GM12878 (cell line): ENCODE results near the gene MDM4. TPM values are rescaled to one million over a fixed set of nuclear protein-coding genes. Genes with fewer than 3 reads are reported as not detected.

ENCODE experiments used
- ATAC-seq: fragments of 200-7000 bp; cut with Tn5 transposase; 3 replicates; pipeline ENCODE4 v1.9.1; 2020; ENCODE audit warnings: mild to moderate bottlenecking, moderate library complexity
- BruUV-seq: library from RNA; stranded (reverse); fragments of 400-500 nt; replicated peaks from 2 replicates; lab custom pipeline; 2021; lab: Mats Ljungman, UMichigan
- CTCF ChIA-PET: fragments of 300-600 bp; sonication (Branson Sonifier 250); formaldehyde crosslinking; extraction: SDS; loops from one replicate; lab custom pipeline; 2021; ENCODE audit warnings: inconsistent platforms; lab: Yijun Ruan, JAX
- POLR2A ChIA-PET: fragments of 350-600 bp; formaldehyde crosslinking; extraction: SDS; loops from one replicate; lab custom pipeline; 2021; ENCODE audit warnings: inconsistent platforms; lab: Charles Lee
- RAD21 ChIA-PET: fragments of 300-600 bp; sonication (Branson Sonifier 250); formaldehyde crosslinking; loops from one replicate; lab custom pipeline; 2023; ENCODE audit warnings: antibody characterized with exemption; ENCODE audit not compliant: unreplicated experiment; lab: Charles Lee
- SMC1A ChIA-PET: fragments of 300-600 bp; sonication (Branson Sonifier 250); formaldehyde crosslinking; loops from one replicate; lab custom pipeline; 2023; ENCODE audit not compliant: unreplicated experiment, uncharacterized antibody; lab: Charles Lee
- DNase-seq: peaks from one replicate; pipeline ENCODE4 v3.0.0-alpha.2; 2011; ENCODE audit warnings: low read depth, low spot score
- FAIRE-seq: peaks from 3 replicates; lab custom pipeline; 2011; peaks lifted over from hg19 to GRCh38; lab: Jason Lieb, UNC
- H2AFZ ChIP-seq: 2 replicates; pipeline ENCODE4 v1.6.0; 2011; ENCODE audit warnings: low read depth, low read length, control low read depth; ENCODE audit not compliant: control insufficient read depth
- H3K27ac ChIP-seq: 2 replicates; pipeline ENCODE4 v1.5.1; 2011; ENCODE audit warnings: control low read depth; ENCODE audit not compliant: control insufficient read depth, insufficient read depth
- H3K27me3 ChIP-seq, 2 experiments: replicated peaks in 1 of 2; 2 replicates each; pipeline versions ENCODE4 v1.6.0 to v1.6.1; 2011; ENCODE audit warnings: low read length in 1 of 2; ENCODE audit not compliant: control insufficient read depth in 2 of 2, insufficient read depth in 2 of 2
- H3K36me3 ChIP-seq, 2 experiments: 2 replicates each; pipeline ENCODE4 v1.5.1; 2011; ENCODE audit warnings: low read length in 1 of 2; ENCODE audit not compliant: control insufficient read depth in 2 of 2, insufficient read depth in 2 of 2
- H3K4me1 ChIP-seq: 2 replicates; pipeline ENCODE4 v1.6.1; 2011; ENCODE audit warnings: mild to moderate bottlenecking, low read length, moderate library complexity, mixed read lengths; ENCODE audit not compliant: control insufficient read depth, insufficient read depth
- H3K4me2 ChIP-seq: 2 replicates; pipeline ENCODE4 v1.6.0; 2011; ENCODE audit warnings: control low read depth; ENCODE audit not compliant: control insufficient read depth, insufficient read depth
- H3K4me3 ChIP-seq: fragments of 200-600 bp; sonication (generic); 2 replicates; pipeline ENCODE4 v1.5.1; 2016
- H3K79me2 ChIP-seq: 2 replicates; pipeline ENCODE4 v1.6.0; 2011; ENCODE audit warnings: low read length; ENCODE audit not compliant: control insufficient read depth, insufficient read depth
- H3K9ac ChIP-seq: 2 replicates; pipeline ENCODE4 v1.8.0; 2011; ENCODE audit warnings: low read length, control low read depth, mixed read lengths; ENCODE audit not compliant: control insufficient read depth, insufficient read depth
- H3K9me3 ChIP-seq: replicated peaks from 3 replicates; pipeline ENCODE4 v1.5.1; 2011; ENCODE audit warnings: mild to moderate bottlenecking, low read length; ENCODE audit not compliant: control insufficient read depth, insufficient read depth
- H4K20me1 ChIP-seq: 2 replicates; pipeline ENCODE4 v1.6.0; 2011; ENCODE audit not compliant: control insufficient read depth, insufficient read depth
- FOXK2 ChIP-seq: fragments of 450-650 bp; IDR thresholded peaks from 2 replicates; pipeline ENCODE4 v1.6.1; 2017; ENCODE audit warnings: mild to moderate bottlenecking, moderate library complexity
- IKZF2 ChIP-seq, 2 experiments: fragments of 450-650 bp; IDR thresholded peaks; 2 replicates each; pipeline ENCODE4 v1.6.1; 2017; ENCODE audit warnings: mild to moderate bottlenecking in 2 of 2, moderate library complexity in 2 of 2
- IRF5 ChIP-seq: fragments of 450-650 bp; IDR thresholded peaks from 2 replicates; pipeline ENCODE4 v1.6.1; 2017; ENCODE audit warnings: borderline replicate concordance
- NBN ChIP-seq: fragments of 450-650 bp; IDR thresholded peaks from 2 replicates; pipeline ENCODE4 v1.6.1; 2016
- NR2F1 ChIP-seq: fragments of 450-650 bp; conservative IDR thresholded peaks from 2 replicates; pipeline ENCODE4 v1.6.1; 2017; ENCODE audit warnings: mild to moderate bottlenecking
- RCOR1 ChIP-seq: conservative IDR thresholded peaks from 2 replicates; pipeline ENCODE4 v1.6.1; 2012; ENCODE audit warnings: low read depth, low read length, improper control_type of control experiment
- SUPT20H ChIP-seq: IDR thresholded peaks from 2 replicates; pipeline ENCODE4 v1.6.1; 2011; ENCODE audit warnings: low read depth, mild to moderate bottlenecking, low read length, moderate library complexity, borderline replicate concordance; ENCODE audit not compliant: control insufficient read depth
- ZBED1 ChIP-seq: IDR thresholded peaks from 2 replicates; pipeline ENCODE4 v1.6.1; 2016; ENCODE audit warnings: borderline replicate concordance
- ZNF687 ChIP-seq: fragments of 450-650 bp; IDR thresholded peaks from 2 replicates; pipeline ENCODE4 v1.6.1; 2017; ENCODE audit warnings: mild to moderate bottlenecking, moderate library complexity
- ZZZ3 ChIP-seq: IDR thresholded peaks from 2 replicates; pipeline ENCODE4 v1.6.1; 2011; ENCODE audit warnings: low read depth; ENCODE audit not compliant: control insufficient read depth, insufficient read length
- WGBS: methylation state at CpG from one replicate; pipeline ENCODE4 v1.1.6; 2016; ENCODE audit warnings: low lambda C conversion rate; ENCODE audit not compliant: insufficient replicate concordance, insufficient coverage; ENCODE audit errors: missing lambda C conversion rate; 5-methylcytosine and 5-hydroxymethylcytosine counted together
- in situ Hi-C: fragments of 300-500 bp; cut with MboI; formaldehyde crosslinking; loops from 9 replicates; pipeline ENCODE4 v1.14.3; 2018; ENCODE audit warnings: mixed read lengths
- intact Hi-C: fragments of 100-400 bp; cut with micrococcal nuclease; formaldehyde crosslinking; loops from one replicate; pipeline ENCODE4 v1.14.2; 2022; ENCODE audit not compliant: unreplicated experiment
- polyA plus RNA-seq, 11 experiments: library from polyadenylated mRNA; depleted of rRNA in 4 of 11; unstranded in 6 of 11; stranded (reverse) in 5 of 11; fragments of >200 nt; fragmentation: Nextera tagmentation in 4 of 11; fragmentation: Illumina TruSeq in 1 of 11; extraction: Ambion mirVana in 4 of 11; extraction: Trizol in 1 of 11; gene quantifications; 1 replicate in 1 of 11; 2 replicates in 10 of 11; pipeline versions ENCODE4 v1.2.1 to v1.2.3, GENCODE V29; 2011 to 2016; ENCODE audit warnings: inconsistent platforms in 2 of 11, missing spikeins in 2 of 11, low read depth in 1 of 11
- total RNA-seq, 4 experiments: library from RNA; depleted of rRNA in 3 of 4; stranded (reverse); fragments of >200 nt in 3 of 4; fragmentation: Illumina TruSeq in 1 of 4; extraction: Trizol in 1 of 4; gene quantifications; 2 replicates each; pipeline versions ENCODE4 v1.2.1 to v1.2.3, GENCODE V29; 2013 to 2021
- TF ChIP-seq, protein P1 (sequence below): fragments of 450-650 bp; IDR thresholded peaks from 2 replicates; pipeline ENCODE4 v1.6.1; 2017; ENCODE audit warnings: mild to moderate bottlenecking, low read depth, inconsistent platforms; ENCODE audit not compliant: poor library complexity, severe bottlenecking
- TF ChIP-seq, protein P2 (sequence below): fragments of 450-650 bp; formaldehyde crosslinking; IDR thresholded peaks from 2 replicates; pipeline ENCODE4 v1.4.0; 2022; ENCODE audit warnings: mild to moderate bottlenecking, moderate library complexity

Gene MDM4
- total and polyA plus RNA-seq, 10 of the 15 experiments (the other 5 are each of a cell fraction or from before 2014, with no cell fraction given): 2.5 to 74.4 (median 22.7) TPM

DNA sequence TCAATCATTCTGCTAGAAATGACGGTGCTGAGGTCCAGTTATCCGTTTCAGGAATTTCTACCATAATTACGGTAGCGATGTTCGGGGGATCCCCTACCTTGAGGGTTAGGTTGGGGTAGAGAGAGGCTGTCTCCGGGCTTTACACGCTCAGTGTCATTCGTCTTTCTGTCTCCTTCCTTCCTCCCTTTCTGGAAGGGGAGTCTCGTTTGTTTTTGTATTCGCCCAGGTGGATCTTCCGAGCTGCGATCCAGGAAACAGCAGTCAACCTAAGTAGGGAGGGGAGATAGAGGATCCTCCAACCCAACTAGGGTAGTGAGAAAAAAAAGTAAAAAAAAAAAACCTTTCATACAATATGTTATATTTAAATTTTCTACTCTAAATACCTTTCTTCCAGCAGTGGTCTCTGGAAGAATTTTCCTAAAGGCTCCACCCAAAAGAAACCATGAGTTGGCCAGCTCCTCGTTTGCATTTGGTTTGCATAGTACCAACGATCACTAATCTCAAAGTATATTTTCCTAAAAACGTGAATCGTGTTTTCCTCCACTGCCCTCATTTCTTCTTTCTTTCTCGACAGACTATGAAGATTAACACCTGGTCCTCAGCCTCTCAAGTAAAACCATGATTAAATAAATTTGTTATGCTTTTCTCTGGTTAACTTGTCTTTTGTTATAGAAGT is 21.0 kb upstream of the MDM4 start:
- FAIRE-seq (no peak), DNase-seq (no peak), ATAC-seq (peak; percentile 54)
- Histone ChIP-seq H3K4me1 (peaks cover 20% of the 10 kb centered on the region), H3K4me3 (peak overlapping the region; percentile 92), H4K20me1 (no peaks in the 10 kb centered on the region), H3K9me3 (no peaks in the 10 kb centered on the region; the same call in 2 of the 3 replicates), H3K9ac (peak overlapping the region; percentile 90), H3K36me3 (no peaks in the 10 kb centered on the region), H3K4me2 (peak overlapping the region; percentile 99), H3K79me2 (peaks cover 35% of the 10 kb centered on the region), H2AFZ (peak overlapping the region; percentile 86), H3K27me3 (no peaks in the 10 kb centered on the region), H3K27ac (peak overlapping the region; percentile 86)
- SMC1A ChIA-PET: interaction anchor here (0.7 to 19.3 kb wide), 10 partner anchors 8 to 725 kb away, joined by 3 to 939 read pairs (median 17); partner anchors contain the start of gene MDM4
- TSS peak; percentile 93 for BruUV-seq
- RAD21 ChIA-PET: interaction anchor here (0.6 to 13.5 kb wide), 14 partner anchors 8 to 1170 kb away, joined by 3 to 441 read pairs (median 6); partner anchors contain the start of gene MDM4
- CTCF ChIA-PET: interaction anchor here (1.6 to 39.0 kb wide), 6 partner anchors 10 to 312 kb away, joined by 3 to 2021 read pairs (median 67); partner anchors contain the start of gene MDM4
- POLR2A ChIA-PET: interaction anchor here (1.0 to 6.1 kb wide), 11 partner anchors 12 to 95 kb away, joined by 3 to 81 read pairs (median 8); partner anchors contain the start of gene MDM4
- intact Hi-C loops (loop anchor here (2.0 kb wide), 1 partner anchor 64 kb away; no protein-coding TSS in a partner anchor), in situ Hi-C loops (no loop called here)
- 2% methylated on average over 17 of the region's 17 CpGs for WGBS
- TF ChIP-seq, protein P1, sequence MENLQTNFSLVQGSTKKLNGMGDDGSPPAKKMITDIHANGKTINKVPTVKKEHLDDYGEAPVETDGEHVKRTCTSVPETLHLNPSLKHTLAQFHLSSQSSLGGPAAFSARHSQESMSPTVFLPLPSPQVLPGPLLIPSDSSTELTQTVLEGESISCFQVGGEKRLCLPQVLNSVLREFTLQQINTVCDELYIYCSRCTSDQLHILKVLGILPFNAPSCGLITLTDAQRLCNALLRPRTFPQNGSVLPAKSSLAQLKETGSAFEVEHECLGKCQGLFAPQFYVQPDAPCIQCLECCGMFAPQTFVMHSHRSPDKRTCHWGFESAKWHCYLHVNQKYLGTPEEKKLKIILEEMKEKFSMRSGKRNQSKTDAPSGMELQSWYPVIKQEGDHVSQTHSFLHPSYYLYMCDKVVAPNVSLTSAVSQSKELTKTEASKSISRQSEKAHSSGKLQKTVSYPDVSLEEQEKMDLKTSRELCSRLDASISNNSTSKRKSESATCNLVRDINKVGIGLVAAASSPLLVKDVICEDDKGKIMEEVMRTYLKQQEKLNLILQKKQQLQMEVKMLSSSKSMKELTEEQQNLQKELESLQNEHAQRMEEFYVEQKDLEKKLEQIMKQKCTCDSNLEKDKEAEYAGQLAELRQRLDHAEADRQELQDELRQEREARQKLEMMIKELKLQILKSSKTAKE: no peak
- no peak for TF ChIP-seq RCOR1
- no peak for TF ChIP-seq ZZZ3
- no peak for TF ChIP-seq ZBED1
- no peak for TF ChIP-seq SUPT20H
- TF ChIP-seq IKZF2 (IDR thresholded peaks at IDR 0.05): no peak
- TF ChIP-seq ZNF687: no peak
- no peak for TF ChIP-seq IRF5
- no peak for TF ChIP-seq NR2F1
- TF ChIP-seq, protein P2, sequence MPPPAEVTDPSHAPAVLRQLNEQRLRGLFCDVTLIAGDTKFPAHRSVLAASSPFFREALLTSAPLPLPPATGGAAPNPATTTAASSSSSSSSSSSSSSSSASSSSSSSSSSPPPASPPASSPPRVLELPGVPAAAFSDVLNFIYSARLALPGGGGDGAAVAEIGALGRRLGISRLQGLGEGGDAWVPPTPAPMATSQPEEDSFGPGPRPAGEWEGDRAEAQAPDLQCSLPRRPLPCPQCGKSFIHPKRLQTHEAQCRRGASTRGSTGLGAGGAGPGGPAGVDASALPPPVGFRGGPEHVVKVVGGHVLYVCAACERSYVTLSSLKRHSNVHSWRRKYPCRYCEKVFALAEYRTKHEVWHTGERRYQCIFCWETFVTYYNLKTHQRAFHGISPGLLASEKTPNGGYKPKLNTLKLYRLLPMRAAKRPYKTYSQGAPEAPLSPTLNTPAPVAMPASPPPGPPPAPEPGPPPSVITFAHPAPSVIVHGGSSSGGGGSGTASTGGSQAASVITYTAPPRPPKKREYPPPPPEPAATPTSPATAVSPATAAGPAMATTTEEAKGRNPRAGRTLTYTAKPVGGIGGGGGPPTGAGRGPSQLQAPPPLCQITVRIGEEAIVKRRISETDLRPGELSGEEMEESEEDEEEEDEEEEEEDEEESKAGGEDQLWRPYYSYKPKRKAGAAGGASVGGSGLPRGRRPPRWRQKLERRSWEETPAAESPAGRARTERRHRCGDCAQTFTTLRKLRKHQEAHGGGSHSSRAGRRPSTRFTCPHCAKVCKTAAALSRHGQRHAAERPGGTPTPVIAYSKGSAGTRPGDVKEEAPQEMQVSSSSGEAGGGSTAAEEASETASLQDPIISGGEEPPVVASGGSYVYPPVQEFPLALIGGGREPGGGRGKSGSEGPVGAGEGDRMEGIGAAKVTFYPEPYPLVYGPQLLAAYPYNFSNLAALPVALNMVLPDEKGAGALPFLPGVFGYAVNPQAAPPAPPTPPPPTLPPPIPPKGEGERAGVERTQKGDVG (CRISPR knock-in tag): no peak
- TF ChIP-seq FOXK2: no peak
- TF ChIP-seq NBN: peak; percentile 49
